ENCODE data around the gene PITPNM3.

DNA sequence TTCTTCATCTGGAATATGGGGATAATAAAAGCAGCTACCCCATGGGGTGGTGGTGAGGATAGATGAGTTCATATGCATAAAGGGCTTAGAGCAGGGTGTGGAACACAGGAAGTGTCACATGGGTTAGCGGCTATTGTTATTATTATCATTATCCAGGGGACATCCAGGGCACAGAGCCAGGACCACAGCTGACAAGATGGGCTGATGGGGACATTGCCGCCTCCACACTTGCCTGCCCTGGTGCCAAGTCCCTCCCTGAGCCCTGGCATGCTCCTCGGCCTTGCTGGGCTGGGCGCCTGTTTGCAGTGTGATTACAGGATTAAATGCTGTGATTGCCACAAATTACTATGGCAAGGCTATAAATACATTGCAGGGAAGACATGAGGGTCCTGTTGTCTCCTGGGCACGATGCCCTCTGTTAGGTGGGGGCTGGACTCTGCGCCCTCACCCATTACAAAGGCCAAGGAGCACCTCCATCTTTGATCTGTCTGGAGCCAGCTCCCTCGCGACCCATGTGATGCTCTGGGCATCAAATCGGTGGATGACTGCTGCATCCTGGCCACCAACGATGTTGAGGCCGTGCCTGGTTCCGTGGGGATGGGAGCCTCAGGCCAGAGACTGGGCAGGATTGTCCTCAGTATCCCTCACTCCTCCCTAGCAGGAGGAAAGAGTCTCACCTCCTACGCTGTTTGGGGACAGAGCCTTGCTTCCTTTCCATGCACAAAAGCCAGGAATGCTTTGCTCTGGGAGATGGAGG lies 68.9 kb downstream of the PITPNM3 start:
- TF ChIP-seq, protein P1, sequence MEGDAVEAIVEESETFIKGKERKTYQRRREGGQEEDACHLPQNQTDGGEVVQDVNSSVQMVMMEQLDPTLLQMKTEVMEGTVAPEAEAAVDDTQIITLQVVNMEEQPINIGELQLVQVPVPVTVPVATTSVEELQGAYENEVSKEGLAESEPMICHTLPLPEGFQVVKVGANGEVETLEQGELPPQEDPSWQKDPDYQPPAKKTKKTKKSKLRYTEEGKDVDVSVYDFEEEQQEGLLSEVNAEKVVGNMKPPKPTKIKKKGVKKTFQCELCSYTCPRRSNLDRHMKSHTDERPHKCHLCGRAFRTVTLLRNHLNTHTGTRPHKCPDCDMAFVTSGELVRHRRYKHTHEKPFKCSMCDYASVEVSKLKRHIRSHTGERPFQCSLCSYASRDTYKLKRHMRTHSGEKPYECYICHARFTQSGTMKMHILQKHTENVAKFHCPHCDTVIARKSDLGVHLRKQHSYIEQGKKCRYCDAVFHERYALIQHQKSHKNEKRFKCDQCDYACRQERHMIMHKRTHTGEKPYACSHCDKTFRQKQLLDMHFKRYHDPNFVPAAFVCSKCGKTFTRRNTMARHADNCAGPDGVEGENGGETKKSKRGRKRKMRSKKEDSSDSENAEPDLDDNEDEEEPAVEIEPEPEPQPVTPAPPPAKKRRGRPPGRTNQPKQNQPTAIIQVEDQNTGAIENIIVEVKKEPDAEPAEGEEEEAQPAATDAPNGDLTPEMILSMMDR (IDR thresholded peaks at IDR 0.05 in 2 of 3, conservative IDR thresholded peaks at IDR 0.05 in 1 of 3; ENCODE audit: borderline replicate concordance in 1 of 3, insufficient read depth in 1 of 3, low read depth in 2 of 3, low read length in 2 of 3): no peak
- TF ChIP-seq ZNF274 (IDR thresholded peaks at IDR 0.05; ENCODE audit: low read depth, low read length): no peak
- no peak for TF ChIP-seq POLR2AphosphoS5 (IDR thresholded peaks at IDR 0.05; ENCODE audit: low read depth, low read length)
- TF ChIP-seq, protein P2, sequence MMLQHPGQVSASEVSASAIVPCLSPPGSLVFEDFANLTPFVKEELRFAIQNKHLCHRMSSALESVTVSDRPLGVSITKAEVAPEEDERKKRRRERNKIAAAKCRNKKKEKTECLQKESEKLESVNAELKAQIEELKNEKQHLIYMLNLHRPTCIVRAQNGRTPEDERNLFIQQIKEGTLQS (IDR thresholded peaks at IDR 0.05): no peak
- TF ChIP-seq EZH2phosphoT487 (IDR thresholded peaks at IDR 0.05; ENCODE audit: borderline replicate concordance): no peak
- TF ChIP-seq, protein P3, sequence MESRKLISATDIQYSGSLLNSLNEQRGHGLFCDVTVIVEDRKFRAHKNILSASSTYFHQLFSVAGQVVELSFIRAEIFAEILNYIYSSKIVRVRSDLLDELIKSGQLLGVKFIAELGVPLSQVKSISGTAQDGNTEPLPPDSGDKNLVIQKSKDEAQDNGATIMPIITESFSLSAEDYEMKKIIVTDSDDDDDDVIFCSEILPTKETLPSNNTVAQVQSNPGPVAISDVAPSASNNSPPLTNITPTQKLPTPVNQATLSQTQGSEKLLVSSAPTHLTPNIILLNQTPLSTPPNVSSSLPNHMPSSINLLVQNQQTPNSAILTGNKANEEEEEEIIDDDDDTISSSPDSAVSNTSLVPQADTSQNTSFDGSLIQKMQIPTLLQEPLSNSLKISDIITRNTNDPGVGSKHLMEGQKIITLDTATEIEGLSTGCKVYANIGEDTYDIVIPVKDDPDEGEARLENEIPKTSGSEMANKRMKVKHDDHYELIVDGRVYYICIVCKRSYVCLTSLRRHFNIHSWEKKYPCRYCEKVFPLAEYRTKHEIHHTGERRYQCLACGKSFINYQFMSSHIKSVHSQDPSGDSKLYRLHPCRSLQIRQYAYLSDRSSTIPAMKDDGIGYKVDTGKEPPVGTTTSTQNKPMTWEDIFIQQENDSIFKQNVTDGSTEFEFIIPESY (IDR thresholded peaks at IDR 0.05; ENCODE audit: extremely low read depth, insufficient replicate concordance, low read length): no peak
- TF ChIP-seq SIN3A (IDR thresholded peaks at IDR 0.05; ENCODE audit: low read depth): no peak

Data from HCT116 (cell line).